H7 (cell line): ENCODE results near the gene EVC2. TPM values are rescaled to one million over a fixed set of nuclear protein-coding genes. Genes with fewer than 3 reads are reported as not detected.
"Not testable (repeated sequence)": the region's sequence is repeated elsewhere in the genome, so short reads cannot be mapped to it uniquely, and the experiment has no call there.

ENCODE experiments used
- DNase-seq: peaks from one replicate; pipeline ENCODE4 v3.0.0; 2012
- H3K27me3 ChIP-seq: 2 replicates; pipeline ENCODE4 v1.6.0; 2011; ENCODE audit warnings: mild to moderate bottlenecking, low read length; ENCODE audit not compliant: control insufficient read depth, insufficient read depth
- H3K36me3 ChIP-seq: replicated peaks from 2 replicates; pipeline ENCODE4 v1.5.1; 2011; ENCODE audit warnings: low read length; ENCODE audit not compliant: control insufficient read depth, insufficient read depth
- H3K4me3 ChIP-seq: 2 replicates; pipeline ENCODE4 v1.5.1; 2011; ENCODE audit warnings: low read depth, mild to moderate bottlenecking, control low read depth, low read length, moderate library complexity; ENCODE audit not compliant: insufficient read depth
- total RNA-seq: library from RNA; depleted of rRNA; stranded (reverse); fragments of >200 nt; shearing (Covaris generic); gene quantifications from 2 replicates; pipeline ENCODE4 v1.2.3, GENCODE V29; 2014

EVC2 gene
- total RNA-seq, 1 experiment from 2014 or later = 6.2 TPM

- H3K4me3 ChIP-seq = no peak overlapping the region
- peaks cover 5% of the 10 kb centered on the region for H3K36me3 ChIP-seq
- H3K27me3 ChIP-seq = no peaks in the 10 kb centered on the region
- no peak for DNase-seq
Observed at GRCh38 chr4:5622596-5622995, 85.8 kb downstream of the EVC2 start.

DNA sequence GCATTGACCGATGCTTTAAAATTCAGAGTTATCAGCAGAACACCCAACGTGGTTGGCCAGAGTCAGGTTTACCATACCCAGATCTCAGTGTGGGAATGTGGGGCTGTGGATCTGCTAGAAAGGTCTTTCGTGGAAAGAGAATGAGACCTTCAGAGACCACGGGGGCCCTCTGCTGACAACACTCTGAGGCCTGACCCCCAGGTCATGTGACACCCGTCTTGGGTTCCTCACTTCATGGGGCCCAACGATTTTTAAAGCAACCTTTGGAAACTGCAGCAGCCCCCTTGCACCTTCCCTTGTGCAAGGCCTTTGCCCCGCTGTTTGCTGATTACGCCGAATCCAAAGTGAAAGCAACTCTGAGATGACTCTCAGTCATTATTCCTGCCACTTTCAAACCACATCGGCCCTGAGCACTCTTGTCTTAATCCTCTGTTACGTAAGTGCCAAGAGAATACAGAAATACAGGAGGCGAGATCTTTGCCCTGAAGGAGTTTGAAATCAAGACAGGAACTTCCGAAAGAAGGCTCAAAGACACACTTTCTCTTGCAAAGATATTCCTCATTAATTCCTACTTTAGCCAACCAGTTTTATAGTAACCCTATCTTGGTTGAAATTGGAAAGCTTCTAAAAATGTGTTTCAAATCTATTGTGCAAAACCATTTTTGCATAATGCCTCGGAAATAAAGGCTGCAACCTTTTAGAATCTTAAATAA, 88.3 kb downstream of the EVC2 start:
- Histone ChIP-seq H3K27me3 (no peaks in the 10 kb centered on the region), H3K4me3 (no peak overlapping the region), H3K36me3 (peaks cover 7% of the 10 kb centered on the region)
- DNase-seq = peak; percentile 25

- Histone ChIP-seq H3K27me3 (no peaks in the 10 kb centered on the region), H3K36me3 (peaks cover 4% of the 10 kb centered on the region), H3K4me3 (no peak overlapping the region)
- DNase-seq = no peak
Observed at GRCh38 chr4:5618051-5618960, 90.1 kb downstream of the EVC2 start.

- DNase-seq = no peak
- Histone ChIP-seq H3K4me3 (no peak overlapping the region), H3K27me3 (no peaks in the 10 kb centered on the region), H3K36me3 (peaks cover 2% of the 10 kb centered on the region)
Observed at GRCh38 chr4:5616331-5616950, 91.9 kb downstream of the EVC2 start.

DNA sequence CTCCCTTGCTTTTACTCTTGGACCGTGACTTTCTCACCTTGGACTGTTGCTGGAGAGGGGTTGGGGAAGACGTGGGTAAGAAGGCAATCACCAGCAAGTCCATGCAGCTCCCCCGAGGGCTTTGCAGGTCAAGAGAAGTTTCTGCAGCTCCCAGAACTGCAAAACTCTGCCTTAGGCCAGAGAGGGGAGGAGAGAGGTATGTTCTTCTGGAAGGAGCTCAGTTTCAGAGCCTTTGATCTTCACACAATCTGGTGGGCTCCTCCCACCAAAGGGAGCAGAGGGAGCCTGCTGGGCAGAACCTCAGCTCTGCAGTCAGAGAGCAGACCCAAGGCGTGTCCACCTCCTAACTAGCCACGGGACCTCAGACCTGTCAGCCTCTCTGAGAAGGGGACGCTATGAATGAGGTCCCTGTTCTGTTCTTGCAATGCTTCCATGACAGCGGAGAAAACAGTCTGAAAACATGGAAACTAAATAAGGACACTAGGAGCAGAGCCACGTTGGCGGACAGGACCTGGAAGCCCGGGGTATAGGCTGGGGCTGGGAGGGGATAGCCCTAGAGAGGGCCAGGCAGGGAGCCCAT, 92.8 kb downstream of the EVC2 start:
- no peak overlapping the region for H3K4me3 ChIP-seq
- DNase-seq = no peak
- no peaks in the 10 kb centered on the region for H3K27me3 ChIP-seq
- H3K36me3 ChIP-seq = peaks cover 2% of the 10 kb centered on the region

GRCh38 chr4:5611750-5612149, 96.6 kb downstream of the EVC2 start:
- DNase-seq = peak; percentile 41
- peaks cover 2% of the 10 kb centered on the region; the same call in 1 of the 2 replicates for H3K36me3 ChIP-seq
- H3K27me3 ChIP-seq = no peaks in the 10 kb centered on the region
- H3K4me3 ChIP-seq = no peak overlapping the region

DNA sequence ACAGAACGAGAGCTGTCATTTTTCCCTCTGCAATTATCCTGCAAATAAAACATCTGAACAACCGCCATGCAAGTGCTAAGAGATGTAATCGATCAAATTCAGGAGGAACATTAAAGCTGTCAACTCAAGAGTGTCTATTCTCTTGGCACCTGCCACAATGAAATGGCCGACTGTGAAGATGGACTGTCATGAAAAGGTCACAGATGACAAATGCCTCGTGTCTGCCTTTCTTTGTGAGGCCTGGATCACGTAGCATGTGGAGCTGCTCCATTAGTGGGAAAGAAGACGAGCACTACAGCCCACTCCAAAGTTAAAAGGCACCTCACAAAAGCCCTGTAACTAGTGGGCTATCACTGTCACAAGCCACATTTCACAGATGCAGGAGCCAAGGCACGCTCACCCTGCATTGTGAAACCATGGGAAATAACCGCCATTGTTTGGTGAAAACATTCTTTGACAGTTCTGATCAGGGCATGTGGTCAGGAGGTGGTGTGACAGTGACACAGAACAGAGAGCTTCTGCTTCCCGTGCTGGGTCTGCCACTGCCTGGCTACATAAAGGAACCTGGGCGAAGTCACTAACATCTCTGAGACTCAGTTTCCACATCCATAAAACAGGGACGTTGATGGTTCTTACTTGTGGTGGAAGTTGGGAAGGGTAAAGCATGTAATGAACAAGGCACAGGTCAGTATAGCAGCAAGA, 98.9 kb downstream of the EVC2 start:
- Histone ChIP-seq H3K27me3 (no peaks in the 10 kb centered on the region), H3K4me3 (no peak overlapping the region), H3K36me3 (no peaks in the 10 kb centered on the region; the same call in 1 of the 2 replicates)
- no peak for DNase-seq

DNA sequence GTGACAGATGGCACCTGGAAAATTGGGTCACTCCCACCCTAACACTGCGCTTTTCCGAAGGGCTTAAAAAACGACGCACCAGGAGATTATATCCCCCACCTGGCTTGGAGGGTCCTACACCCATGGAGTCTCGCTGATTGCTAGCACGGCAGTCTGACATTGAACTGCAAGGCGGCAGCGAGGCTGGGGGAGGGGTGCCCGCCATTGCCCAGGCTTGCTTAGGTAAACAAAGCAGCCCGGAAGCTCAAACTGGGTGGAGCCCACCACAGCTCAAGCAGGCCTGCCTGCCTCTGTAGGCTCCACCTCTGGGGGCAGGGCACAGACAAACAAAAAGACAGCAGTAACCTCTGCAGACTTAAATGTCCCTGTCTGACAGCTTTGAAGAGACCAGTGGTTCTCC, 114.5 kb downstream of the EVC2 start:
- not testable (repeated sequence) for H3K27me3 ChIP-seq, H3K4me3 ChIP-seq, DNase-seq, H3K36me3 ChIP-seq

DNA sequence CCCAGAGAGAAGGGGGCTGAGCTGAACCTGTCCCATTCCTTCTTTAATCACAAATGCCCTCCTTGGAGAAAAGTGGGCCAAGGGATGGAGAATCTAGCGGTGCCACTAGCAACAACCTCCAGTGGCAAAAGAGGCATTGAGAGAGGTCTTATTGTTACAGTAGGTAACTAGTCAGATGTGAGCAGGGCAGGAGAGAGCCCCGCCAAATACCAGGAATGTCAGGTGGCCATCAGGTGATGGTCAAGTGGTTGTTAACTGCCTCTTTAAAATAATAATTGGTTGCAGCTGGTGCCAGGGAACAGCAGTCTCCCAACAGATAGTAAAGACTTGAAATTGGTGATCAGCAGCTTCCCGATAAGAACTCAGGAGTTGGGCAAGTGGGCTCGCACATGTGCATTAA, 116.1 kb downstream of the EVC2 start:
- DNase-seq = peak; percentile 11
- Histone ChIP-seq H3K4me3 (no peak overlapping the region), H3K27me3 (no peaks in the 10 kb centered on the region), H3K36me3 (no peaks in the 10 kb centered on the region)

GRCh38 chr4:5589495-5589894, 118.9 kb downstream of the EVC2 start:
- Histone ChIP-seq H3K36me3 (no peaks in the 10 kb centered on the region), H3K27me3 (no peaks in the 10 kb centered on the region), H3K4me3 (no peak overlapping the region)
- DNase-seq = no peak

GRCh38 chr4:5588046-5588445, 120.3 kb downstream of the EVC2 start:
- H3K4me3 ChIP-seq = no peak overlapping the region
- H3K36me3 ChIP-seq = no peaks in the 10 kb centered on the region
- DNase-seq = no peak
- no peaks in the 10 kb centered on the region for H3K27me3 ChIP-seq

GRCh38 chr4:5575941-5576340, 132.4 kb downstream of the EVC2 start:
- H3K4me3 ChIP-seq = no peak overlapping the region
- H3K27me3 ChIP-seq = no peaks in the 10 kb centered on the region
- no peak for DNase-seq
- H3K36me3 ChIP-seq = peaks cover 1% of the 10 kb centered on the region

DNA sequence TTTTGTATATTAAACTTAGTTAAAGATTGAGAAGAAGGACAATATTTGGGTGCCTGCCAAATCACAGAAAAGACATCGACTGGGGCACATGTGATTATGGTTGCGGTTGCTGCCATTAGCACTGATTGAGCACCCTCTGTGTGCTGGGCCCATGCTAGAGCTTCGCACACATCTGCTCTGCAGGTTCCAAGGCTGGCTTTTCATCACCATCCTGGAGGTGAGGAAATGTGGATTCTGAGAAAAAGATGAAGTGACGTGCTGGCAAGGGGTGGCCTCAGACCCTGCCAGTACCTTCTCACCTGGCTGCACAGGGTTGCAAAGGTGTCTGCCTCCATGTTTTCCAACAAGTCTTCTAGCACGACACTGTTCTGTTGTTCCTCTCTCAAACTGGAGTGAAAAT, 134.0 kb downstream of the EVC2 start:
- Histone ChIP-seq H3K27me3 (no peaks in the 10 kb centered on the region), H3K36me3 (peaks cover 1% of the 10 kb centered on the region), H3K4me3 (no peak overlapping the region)
- no peak for DNase-seq

DNA sequence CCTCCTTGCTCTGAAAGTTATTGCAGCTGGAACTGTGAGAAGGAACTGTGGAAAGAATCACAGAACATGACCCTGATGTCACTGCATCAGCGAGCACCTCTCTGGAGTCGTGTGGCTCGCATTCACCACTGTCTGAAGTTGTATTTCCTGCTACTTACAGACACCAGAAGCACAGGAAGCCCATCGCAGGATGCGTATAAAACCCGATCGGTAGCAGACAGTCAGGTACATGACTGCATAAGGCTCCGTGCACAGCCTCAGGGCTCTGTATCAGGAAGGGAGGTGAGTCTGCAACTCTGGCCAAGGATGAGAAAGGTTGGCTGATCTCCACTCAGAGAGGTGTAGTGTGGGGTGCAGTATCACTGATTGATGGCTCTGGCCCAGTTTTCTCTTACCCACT, 134.4 kb downstream of the EVC2 start:
- DNase-seq = no peak
- Histone ChIP-seq H3K4me3 (no peak overlapping the region), H3K27me3 (no peaks in the 10 kb centered on the region), H3K36me3 (peaks cover 1% of the 10 kb centered on the region)
